HCT116 (cell line): Measurements from ENCODE around the gene TALDO1. TPM values are rescaled to one million over a fixed set of nuclear protein-coding genes. Genes with fewer than 3 reads are reported as not detected.

ENCODE experiments used
- ATAC-seq: fragments of 200-7000 bp; cut with Tn5 transposase; 2 replicates; pipeline ENCODE4 v1.9.1; 2020; ENCODE audit warnings: mild to moderate bottlenecking, moderate library complexity
- BruUV-seq: library from RNA; stranded (reverse); fragments of 400-500 nt; replicated peaks from 2 replicates; lab custom pipeline; 2021; lab: Mats Ljungman, UMichigan
- CTCF ChIA-PET: fragments of 300-600 bp; sonication (Branson Sonifier 250); formaldehyde crosslinking; loops from one replicate; lab custom pipeline; 2021; ENCODE audit warnings: antibody characterized with exemption; lab: Charles Lee
- POLR2A ChIA-PET: fragments of 300-600, 350-600 bp; sonication (Branson Sonifier 250); formaldehyde crosslinking; loops from one replicate; lab custom pipeline; 2021; ENCODE audit warnings: antibody characterized with exemption; lab: Charles Lee
- RAD21 ChIA-PET, 2 experiments: fragments of 300-600 bp; sonication (Branson Sonifier 250); formaldehyde crosslinking; loops; one replicate each; lab custom pipeline; 2023; ENCODE audit warnings: low total read pairs in 2 of 2; ENCODE audit not compliant: uncharacterized antibody in 2 of 2, unreplicated experiment in 2 of 2, low non-redundant PET in 1 of 2; lab: Charles Lee
- DNase-seq: peaks from one replicate; pipeline ENCODE4 v3.0.0-alpha.2; 2010; ENCODE audit warnings: low read depth, low spot score
- H2AFZ ChIP-seq: fragments of 200-600 bp; shearing (Covaris generic), sonication (generic); 2 replicates; pipeline ENCODE4 v1.6.1; 2017; ENCODE audit warnings: low read depth, mixed run types, mixed read lengths, antibody characterized with exemption, low read length; ENCODE audit not compliant: poor library complexity, severe bottlenecking
- H3K27ac ChIP-seq: 2 replicates; pipeline ENCODE4 v1.5.1; 2012; ENCODE audit warnings: low read depth, low read length
- H3K27me3 ChIP-seq: fragments of 200-600 bp; sonication (generic); 2 replicates; pipeline ENCODE4 v1.6.1; 2016; ENCODE audit warnings: mixed run types, low read length, mixed read lengths; ENCODE audit not compliant: insufficient read depth
- H3K36me3 ChIP-seq, 2 experiments: fragments of 200-500 bp in 1 of 2; fragments of 200-600 bp in 1 of 2; sonication (Bioruptor generic) in 1 of 2; sonication (generic) in 1 of 2; 2 replicates each; pipeline versions ENCODE4 v1.5.1 to v1.6.1; 2014 to 2016; ENCODE audit warnings: low read length in 2 of 2, inconsistent platforms in 1 of 2, mixed read lengths in 1 of 2, mixed run types in 1 of 2; ENCODE audit not compliant: insufficient read depth in 2 of 2, control insufficient read depth in 1 of 2
- H3K4me1 ChIP-seq, 2 experiments: fragments of 200-600 bp in 1 of 2; sonication (generic) in 1 of 2; 2 replicates each; pipeline versions ENCODE4 v1.5.1 to v1.6.1; 2012 to 2017; ENCODE audit warnings: low read length in 2 of 2, inconsistent platforms in 1 of 2, mild to moderate bottlenecking in 1 of 2, mixed read lengths in 1 of 2, mixed run types in 1 of 2, moderate library complexity in 1 of 2; ENCODE audit not compliant: insufficient read depth in 2 of 2, control insufficient read depth in 1 of 2
- H3K4me2 ChIP-seq: fragments of 200-600 bp; sonication (generic); 2 replicates; pipeline ENCODE4 v1.6.1; 2017; ENCODE audit warnings: mixed run types, low read length, mixed read lengths
- H3K4me3 ChIP-seq, 2 experiments: fragments of 200-600 bp in 1 of 2; sonication (generic) in 1 of 2; replicated peaks in 1 of 2; 2 replicates each; pipeline ENCODE4 v1.5.1; 2011 to 2016; ENCODE audit warnings: low read length in 2 of 2, control low read depth in 1 of 2, low read depth in 1 of 2, mild to moderate bottlenecking in 1 of 2, mixed read lengths in 1 of 2, mixed run types in 1 of 2
- H3K79me2 ChIP-seq: fragments of 200-600 bp; sonication (generic); 2 replicates; pipeline ENCODE4 v1.6.1; 2017; ENCODE audit warnings: mild to moderate bottlenecking, mixed run types, low read length, moderate library complexity, mixed read lengths; ENCODE audit not compliant: insufficient read depth
- H3K9ac ChIP-seq: fragments of 200-600 bp; sonication (generic); 2 replicates; pipeline ENCODE4 v1.6.1; 2016; ENCODE audit warnings: low read length, mixed read lengths
- H3K9me2 ChIP-seq: fragments of 200-600 bp; sonication (generic), shearing (Covaris generic); 2 replicates; pipeline ENCODE4 v1.6.1; 2017; ENCODE audit warnings: mixed run types, mild to moderate bottlenecking, moderate library complexity; ENCODE audit not compliant: insufficient read depth
- H3K9me3 ChIP-seq, 2 experiments: fragments of 200-500 bp in 1 of 2; fragments of 200-600 bp in 1 of 2; sonication (Bioruptor generic) in 1 of 2; sonication (generic) in 1 of 2; 2 replicates each; pipeline ENCODE4 v1.6.1; 2014 to 2017; ENCODE audit warnings: low read length in 2 of 2, mixed read lengths in 2 of 2, inconsistent platforms in 1 of 2, low read depth in 1 of 2, mild to moderate bottlenecking in 1 of 2, mixed run types in 1 of 2, moderate library complexity in 1 of 2; ENCODE audit not compliant: control insufficient read depth in 1 of 2, insufficient read depth in 1 of 2
- H4K20me1 ChIP-seq: fragments of 200-600 bp; sonication (generic), shearing (Covaris generic); 2 replicates; pipeline ENCODE4 v1.6.1; 2017; ENCODE audit warnings: mixed run types, mild to moderate bottlenecking, moderate library complexity; ENCODE audit not compliant: insufficient read depth
- ELF1 ChIP-seq: IDR thresholded peaks from 2 replicates; pipeline ENCODE4 v1.6.1; 2012; ENCODE audit warnings: low read depth, borderline replicate concordance
- EZH2 ChIP-seq: fragments of 200-600 bp; sonication (generic); IDR thresholded peaks from 2 replicates; pipeline ENCODE4 v1.6.1; 2017; ENCODE audit warnings: antibody characterized with exemption, mixed run types
- YY1 ChIP-seq: IDR thresholded peaks from 2 replicates; pipeline ENCODE4 v1.6.1; 2011; ENCODE audit warnings: low read length, low read depth, moderate library complexity, mild to moderate bottlenecking; ENCODE audit not compliant: insufficient replicate concordance; ENCODE audit errors: extremely low read depth
- ZNF274 ChIP-seq: fragments of 200-500 bp; sonication (Bioruptor generic); IDR thresholded peaks from 2 replicates; pipeline ENCODE4 v1.6.1; 2014; ENCODE audit warnings: mild to moderate bottlenecking, low read depth, low read length, inconsistent platforms
- intact Hi-C: fragments of 100-400 bp; cut with micrococcal nuclease; formaldehyde crosslinking; loops from 2 replicates; pipeline ENCODE4 v1.10.0; 2022
- total RNA-seq: library from RNA; stranded (reverse); gene quantifications from one replicate; pipeline ENCODE4 v1.2.1, GENCODE V29; 2021; ENCODE audit not compliant: unreplicated experiment
- TF ChIP-seq, protein P1 (sequence below): IDR thresholded peaks from 2 replicates; pipeline ENCODE4 v1.6.1; 2012
- TF ChIP-seq, protein P2 (sequence below): IDR thresholded peaks from 2 replicates; pipeline ENCODE4 v1.6.1; 2012; ENCODE audit warnings: low read depth

TALDO1 gene
- total RNA-seq, 1 experiment from 2014 or later = 242 TPM

DNA sequence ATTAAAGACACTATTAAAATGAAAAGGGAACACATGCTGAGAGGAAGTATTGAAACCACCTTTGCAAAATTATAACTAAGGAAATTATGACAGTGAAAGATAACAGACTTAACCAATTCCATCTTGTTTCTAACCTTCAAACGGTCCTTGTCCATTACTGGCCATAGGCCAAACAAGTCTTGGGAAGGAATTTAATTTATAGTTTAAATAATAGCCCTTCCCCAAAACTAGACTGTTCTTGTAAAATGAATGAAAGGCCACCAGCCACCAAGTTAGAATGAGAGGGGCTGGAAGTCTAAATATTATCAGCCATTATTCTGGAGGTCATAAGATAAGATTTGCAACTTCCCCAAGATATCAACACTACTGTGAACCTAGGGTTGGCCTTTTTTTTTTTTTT is 1.8 kb upstream of the TALDO1 start:
- ChIA-PET POLR2A (no interaction called here), CTCF (no interaction called here)
- ATAC-seq = no peak

More for the DNA sequence above, 1.8 kb upstream of the TALDO1 start:
- Histone ChIP-seq H3K27ac (no peak overlapping the region), H3K36me3 (no peaks in the 10 kb centered on the region), H4K20me1 (no peaks in the 10 kb centered on the region), H3K79me2 (peaks cover 32% of the 10 kb centered on the region), H3K4me2 (no peak overlapping the region), H2AFZ (no peak overlapping the region), H3K9me3 (no peaks in the 10 kb centered on the region), H3K9me2 (no peaks in the 10 kb centered on the region), H3K4me3 (no peak overlapping the region), H3K27me3 (no peaks in the 10 kb centered on the region), H3K9ac (no peak overlapping the region), H3K4me1 (peaks cover 26 to 62% of the 10 kb centered on the region in 2 experiments)
- intact Hi-C loops = no loop called here
- DNase-seq = no peak
- no TSS peak for BruUV-seq
- TF ChIP-seq, protein P1, sequence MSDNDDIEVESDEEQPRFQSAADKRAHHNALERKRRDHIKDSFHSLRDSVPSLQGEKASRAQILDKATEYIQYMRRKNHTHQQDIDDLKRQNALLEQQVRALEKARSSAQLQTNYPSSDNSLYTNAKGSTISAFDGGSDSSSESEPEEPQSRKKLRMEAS = no peak
- TF ChIP-seq ZNF274 = no peak
- TF ChIP-seq, protein P2, sequence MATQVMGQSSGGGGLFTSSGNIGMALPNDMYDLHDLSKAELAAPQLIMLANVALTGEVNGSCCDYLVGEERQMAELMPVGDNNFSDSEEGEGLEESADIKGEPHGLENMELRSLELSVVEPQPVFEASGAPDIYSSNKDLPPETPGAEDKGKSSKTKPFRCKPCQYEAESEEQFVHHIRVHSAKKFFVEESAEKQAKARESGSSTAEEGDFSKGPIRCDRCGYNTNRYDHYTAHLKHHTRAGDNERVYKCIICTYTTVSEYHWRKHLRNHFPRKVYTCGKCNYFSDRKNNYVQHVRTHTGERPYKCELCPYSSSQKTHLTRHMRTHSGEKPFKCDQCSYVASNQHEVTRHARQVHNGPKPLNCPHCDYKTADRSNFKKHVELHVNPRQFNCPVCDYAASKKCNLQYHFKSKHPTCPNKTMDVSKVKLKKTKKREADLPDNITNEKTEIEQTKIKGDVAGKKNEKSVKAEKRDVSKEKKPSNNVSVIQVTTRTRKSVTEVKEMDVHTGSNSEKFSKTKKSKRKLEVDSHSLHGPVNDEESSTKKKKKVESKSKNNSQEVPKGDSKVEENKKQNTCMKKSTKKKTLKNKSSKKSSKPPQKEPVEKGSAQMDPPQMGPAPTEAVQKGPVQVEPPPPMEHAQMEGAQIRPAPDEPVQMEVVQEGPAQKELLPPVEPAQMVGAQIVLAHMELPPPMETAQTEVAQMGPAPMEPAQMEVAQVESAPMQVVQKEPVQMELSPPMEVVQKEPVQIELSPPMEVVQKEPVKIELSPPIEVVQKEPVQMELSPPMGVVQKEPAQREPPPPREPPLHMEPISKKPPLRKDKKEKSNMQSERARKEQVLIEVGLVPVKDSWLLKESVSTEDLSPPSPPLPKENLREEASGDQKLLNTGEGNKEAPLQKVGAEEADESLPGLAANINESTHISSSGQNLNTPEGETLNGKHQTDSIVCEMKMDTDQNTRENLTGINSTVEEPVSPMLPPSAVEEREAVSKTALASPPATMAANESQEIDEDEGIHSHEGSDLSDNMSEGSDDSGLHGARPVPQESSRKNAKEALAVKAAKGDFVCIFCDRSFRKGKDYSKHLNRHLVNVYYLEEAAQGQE = no peak
- TF ChIP-seq ELF1 = no peak
- TF ChIP-seq YY1 = no peak
- no peak for TF ChIP-seq EZH2
- RAD21 ChIA-PET = no interaction called here
